K562 (cell line): Measurements from ENCODE around the gene FMO5. TPM values are rescaled to one million over a fixed set of nuclear protein-coding genes. Genes with fewer than 3 reads are reported as not detected.

Experiments used
- ATAC-seq: fragments of 200-7000 bp; cut with Tn5 transposase; 3 replicates; pipeline ENCODE4 v1.9.1; 2020; ENCODE audit warnings: moderate library complexity
- BruUV-seq: library from RNA; stranded (reverse); fragments of 400-500 nt; replicated peaks from 2 replicates; lab custom pipeline; 2021; lab: Mats Ljungman, UMichigan
- CTCF ChIA-PET: fragments of 300-600 bp; formaldehyde crosslinking; extraction: SDS; loops from one replicate; lab custom pipeline; 2021; ENCODE audit warnings: low intra/inter-chr PET ratio; lab: Yijun Ruan, JAX
- POLR2A ChIA-PET: fragments of 300-600, 350-650 bp; sonication (Branson Sonifier 250); formaldehyde crosslinking; extraction: SDS; loops from one replicate; lab custom pipeline; 2021; ENCODE audit warnings: antibody characterized with exemption, inconsistent platforms; lab: Yijun Ruan, JAX
- DNase-seq, 4 experiments: peaks; one replicate each; pipeline versions ENCODE4 v3.0.0 to v3.0.0-alpha.2; 2011 to 2018; ENCODE audit warnings: low spot score in 3 of 4, mixed read lengths in 3 of 4; ENCODE audit errors: extremely low read depth in 1 of 4
- FAIRE-seq: peaks from 2 replicates; lab custom pipeline; 2011; peaks lifted over from hg19 to GRCh38; lab: Jason Lieb, UNC
- H2AFZ ChIP-seq: 2 replicates; pipeline ENCODE4 v1.6.0; 2011; ENCODE audit warnings: low read depth, low read length, control low read depth, inconsistent platforms
- H3K27ac ChIP-seq: fragments of 200-600 bp; 3 replicates; pipeline ENCODE4 v1.8.0; 2011; ENCODE audit warnings: low read depth, mild to moderate bottlenecking, control low read depth, inconsistent platforms, low read length, moderate library complexity, mixed read lengths; ENCODE audit errors: extremely low read depth
- H3K27me3 ChIP-seq, 2 experiments: fragments of 300-600 bp in 1 of 2; 2 replicates in 1 of 2; 3 replicates in 1 of 2; pipeline versions ENCODE4 v1.6.0 to v1.8.0; 2011; ENCODE audit warnings: inconsistent platforms in 2 of 2, low read length in 2 of 2, mild to moderate bottlenecking in 1 of 2, mixed read lengths in 1 of 2, moderate library complexity in 1 of 2; ENCODE audit not compliant: control insufficient read depth in 2 of 2, insufficient read depth in 2 of 2
- H3K36me3 ChIP-seq: fragments of 300-600 bp; 3 replicates; pipeline ENCODE4 v1.8.0; 2011; ENCODE audit warnings: mild to moderate bottlenecking, low read length, inconsistent platforms; ENCODE audit not compliant: control insufficient read depth, insufficient read depth
- H3K4me1 ChIP-seq, 2 experiments: fragments of 200-600 bp in 1 of 2; replicated peaks in 1 of 2; 2 replicates in 1 of 2; 3 replicates in 1 of 2; pipeline versions ENCODE4 v1.5.1 to v1.8.0; 2011; ENCODE audit warnings: inconsistent platforms in 2 of 2, low read length in 2 of 2, mild to moderate bottlenecking in 1 of 2, mixed read lengths in 1 of 2, moderate library complexity in 1 of 2; ENCODE audit not compliant: control insufficient read depth in 2 of 2, insufficient read depth in 2 of 2
- H3K4me2 ChIP-seq: 2 replicates; pipeline ENCODE4 v1.6.1; 2011; ENCODE audit warnings: low read length, control low read depth, inconsistent platforms, mixed read lengths; ENCODE audit not compliant: insufficient read depth
- H3K4me3 ChIP-seq: fragments of 200-600 bp; sonication (generic), shearing (Covaris generic); 2 replicates; pipeline ENCODE4 v1.5.1; 2016; ENCODE audit warnings: control low read depth, inconsistent platforms
- H3K79me2 ChIP-seq: fragments of 200-600 bp; 3 replicates; pipeline ENCODE4 v1.8.0; 2011; ENCODE audit warnings: low read length, inconsistent platforms; ENCODE audit not compliant: control insufficient read depth, insufficient read depth
- H3K9ac ChIP-seq, 2 experiments: 2 replicates each; pipeline versions ENCODE4 v1.6.0 to v1.6.1; 2011; ENCODE audit warnings: low read depth in 2 of 2, low read length in 2 of 2, control low read depth in 1 of 2, inconsistent platforms in 1 of 2, mild to moderate bottlenecking in 1 of 2, mixed read lengths in 1 of 2; ENCODE audit not compliant: insufficient read depth in 1 of 2
- H3K9me1 ChIP-seq: one replicate; pipeline ENCODE4 v1.6.0; 2011; ENCODE audit warnings: inconsistent platforms, mild to moderate bottlenecking, low read length, moderate library complexity; ENCODE audit not compliant: control insufficient read depth, insufficient read depth
- H3K9me3 ChIP-seq: replicated peaks from 2 replicates; pipeline ENCODE4 v1.5.1; 2011; ENCODE audit warnings: low read depth, low read length, inconsistent platforms; ENCODE audit not compliant: control insufficient read depth, insufficient read depth
- H4K20me1 ChIP-seq: replicated peaks from 2 replicates; pipeline ENCODE4 v1.6.1; 2011; ENCODE audit warnings: low read length, inconsistent platforms, mixed read lengths; ENCODE audit not compliant: control insufficient read depth, insufficient read depth
- TFAP4 ChIP-seq: sonication (generic); formaldehyde crosslinking; IDR thresholded peaks from 2 replicates; pipeline ENCODE4 v1.8.0; 2022; ENCODE audit warnings: missing genetic modification reagents, mild to moderate bottlenecking, moderate library complexity, borderline replicate concordance
- ZNF431 ChIP-seq: sonication (generic); formaldehyde crosslinking; IDR thresholded peaks from 2 replicates; pipeline ENCODE4 v1.8.0; 2022; ENCODE audit warnings: mild to moderate bottlenecking, missing genetic modification reagents
- WGBS: fragments of 100-300 bp; shearing (Covaris generic); methylation state at CpG from one replicate; pipeline ENCODE4 v1.1.6; 2016; ENCODE audit warnings: low coverage, mixed read lengths; ENCODE audit not compliant: insufficient coverage; ENCODE audit errors: missing lambda C conversion rate; 5-methylcytosine and 5-hydroxymethylcytosine counted together
- in situ Hi-C: fragments of 300-500 bp; cut with MboI; formaldehyde crosslinking; loops from 4 replicates; pipeline ENCODE4 v1.15.0; 2018; ENCODE audit warnings: inconsistent platforms, mixed read lengths
- intact Hi-C: fragments of 100-400 bp; cut with micrococcal nuclease; formaldehyde crosslinking; loops from 2 replicates; pipeline ENCODE4 v1.14.2; 2022
- polyA plus RNA-seq, 8 experiments: library from polyadenylated mRNA; depleted of rRNA in 4 of 8; stranded (reverse) in 5 of 8; unstranded in 3 of 8; fragments of >200 nt; fragmentation: Nextera tagmentation in 2 of 8; fragmentation: Illumina TruSeq in 1 of 8; extraction: Ambion mirVana in 2 of 8; extraction: Trizol in 1 of 8; gene quantifications; 2 replicates each; pipeline versions ENCODE4 v1.2.1 to v1.2.3, GENCODE V29; 2011 to 2014; ENCODE audit warnings: inconsistent platforms in 1 of 8, missing spikeins in 1 of 8
- total RNA-seq, 7 experiments: library from RNA; depleted of rRNA in 6 of 7; stranded (reverse); fragments of >200 nt in 6 of 7; fragmentation: Illumina TruSeq in 2 of 7; extraction: Trizol in 2 of 7; gene quantifications; 2 replicates each; pipeline versions ENCODE4 v1.2.1 to v1.2.3, GENCODE V29; 2011 to 2021; ENCODE audit warnings: low replicate concordance in 1 of 7
- TF ChIP-seq, protein P1 (sequence below): fragments of 250-450 bp; sonication (Bioruptor Pico); IDR thresholded peaks from 2 replicates; pipeline ENCODE4 v1.4.0; 2020; ENCODE audit warnings: mild to moderate bottlenecking, moderate library complexity
- TF ChIP-seq, protein P2 (sequence below): fragments of 200-800 bp; sonication (Bioruptor generic); IDR thresholded peaks from 2 replicates; pipeline ENCODE4 v1.6.1; 2017; ENCODE audit warnings: missing genetic modification characterization, missing compliant biosample characterization

The FMO5 gene
- total and polyA plus RNA-seq, 9 of the 15 experiments (the other 6 are each of a cell fraction or from before 2014, with no cell fraction given): 0.11 to 0.69 (median 0.19) TPM; not detected in 1

DNA sequence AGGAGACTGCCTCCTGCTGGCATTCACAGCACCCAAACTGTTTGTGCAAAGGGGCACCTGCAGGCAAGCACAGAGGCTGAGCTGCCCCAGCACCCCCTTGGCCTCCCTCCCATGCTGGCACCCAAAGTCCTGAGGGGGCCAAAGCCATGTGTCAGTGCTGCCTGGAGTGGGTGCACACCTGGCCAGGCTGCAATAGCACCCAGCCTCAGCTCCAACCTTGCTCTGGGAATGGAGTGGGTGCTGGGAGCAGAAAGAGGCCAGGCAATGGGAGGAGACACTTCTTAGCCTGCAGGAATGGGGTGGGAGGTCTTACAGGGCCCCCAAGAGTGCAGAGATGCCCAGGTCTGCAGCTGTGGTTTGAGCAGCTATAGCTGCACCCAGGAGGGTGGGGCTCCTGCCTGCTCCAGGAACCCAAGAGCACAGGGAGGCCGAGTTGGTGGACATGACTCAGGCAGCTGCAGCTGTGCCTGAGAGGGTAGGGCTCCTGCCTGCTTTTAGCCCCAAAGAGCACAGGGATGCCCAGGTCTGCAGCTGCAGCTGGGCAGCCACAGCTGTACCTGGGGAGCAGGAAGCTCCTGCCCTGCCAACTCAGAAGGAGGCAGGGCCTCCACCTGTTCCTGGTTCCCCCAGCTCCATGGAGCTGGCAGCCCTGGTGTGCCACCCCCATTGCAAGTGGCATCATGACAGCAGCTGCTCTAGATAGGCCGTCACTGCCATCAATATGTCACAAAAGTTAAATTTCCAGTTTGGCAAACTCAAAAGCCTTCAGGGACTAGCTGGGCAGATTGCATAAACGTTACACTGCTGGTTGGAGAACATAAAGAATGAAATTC, 12.0 kb upstream of the FMO5 start:
- in situ Hi-C loops (no loop called here), intact Hi-C loops (no loop called here)
- TF ChIP-seq ZNF431 (CRISPR knock-in tag) (no peak), TFAP4 (no peak)
- TF ChIP-seq, protein P1, sequence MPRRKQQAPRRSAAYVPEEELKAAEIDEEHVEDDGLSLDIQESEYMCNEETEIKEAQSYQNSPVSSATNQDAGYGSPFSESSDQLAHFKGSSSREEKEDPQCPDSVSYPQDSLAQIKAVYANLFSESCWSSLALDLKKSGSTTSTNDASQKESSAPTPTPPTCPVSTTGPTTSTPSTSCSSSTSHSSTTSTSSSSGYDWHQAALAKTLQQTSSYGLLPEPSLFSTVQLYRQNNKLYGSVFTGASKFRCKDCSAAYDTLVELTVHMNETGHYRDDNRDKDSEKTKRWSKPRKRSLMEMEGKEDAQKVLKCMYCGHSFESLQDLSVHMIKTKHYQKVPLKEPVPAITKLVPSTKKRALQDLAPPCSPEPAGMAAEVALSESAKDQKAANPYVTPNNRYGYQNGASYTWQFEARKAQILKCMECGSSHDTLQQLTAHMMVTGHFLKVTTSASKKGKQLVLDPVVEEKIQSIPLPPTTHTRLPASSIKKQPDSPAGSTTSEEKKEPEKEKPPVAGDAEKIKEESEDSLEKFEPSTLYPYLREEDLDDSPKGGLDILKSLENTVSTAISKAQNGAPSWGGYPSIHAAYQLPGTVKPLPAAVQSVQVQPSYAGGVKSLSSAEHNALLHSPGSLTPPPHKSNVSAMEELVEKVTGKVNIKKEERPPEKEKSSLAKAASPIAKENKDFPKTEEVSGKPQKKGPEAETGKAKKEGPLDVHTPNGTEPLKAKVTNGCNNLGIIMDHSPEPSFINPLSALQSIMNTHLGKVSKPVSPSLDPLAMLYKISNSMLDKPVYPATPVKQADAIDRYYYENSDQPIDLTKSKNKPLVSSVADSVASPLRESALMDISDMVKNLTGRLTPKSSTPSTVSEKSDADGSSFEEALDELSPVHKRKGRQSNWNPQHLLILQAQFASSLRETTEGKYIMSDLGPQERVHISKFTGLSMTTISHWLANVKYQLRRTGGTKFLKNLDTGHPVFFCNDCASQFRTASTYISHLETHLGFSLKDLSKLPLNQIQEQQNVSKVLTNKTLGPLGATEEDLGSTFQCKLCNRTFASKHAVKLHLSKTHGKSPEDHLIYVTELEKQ (CRISPR knock-in tag): no peak
- TF ChIP-seq, protein P2, sequence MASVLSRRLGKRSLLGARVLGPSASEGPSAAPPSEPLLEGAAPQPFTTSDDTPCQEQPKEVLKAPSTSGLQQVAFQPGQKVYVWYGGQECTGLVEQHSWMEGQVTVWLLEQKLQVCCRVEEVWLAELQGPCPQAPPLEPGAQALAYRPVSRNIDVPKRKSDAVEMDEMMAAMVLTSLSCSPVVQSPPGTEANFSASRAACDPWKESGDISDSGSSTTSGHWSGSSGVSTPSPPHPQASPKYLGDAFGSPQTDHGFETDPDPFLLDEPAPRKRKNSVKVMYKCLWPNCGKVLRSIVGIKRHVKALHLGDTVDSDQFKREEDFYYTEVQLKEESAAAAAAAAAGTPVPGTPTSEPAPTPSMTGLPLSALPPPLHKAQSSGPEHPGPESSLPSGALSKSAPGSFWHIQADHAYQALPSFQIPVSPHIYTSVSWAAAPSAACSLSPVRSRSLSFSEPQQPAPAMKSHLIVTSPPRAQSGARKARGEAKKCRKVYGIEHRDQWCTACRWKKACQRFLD (CRISPR knock-in tag): no peak
- ChIA-PET POLR2A (interaction anchor here (1.0 kb wide), 3 partner anchors 9 to 66 kb away, joined by 3 to 4 read pairs (median 4); no protein-coding TSS in a partner anchor), CTCF (no interaction called here)
- Histone ChIP-seq H3K4me3 (no peak overlapping the region), H3K9me3 (peaks cover 10% of the 10 kb centered on the region), H2AFZ (no peak overlapping the region), H4K20me1 (no peaks in the 10 kb centered on the region), H3K4me2 (no peak overlapping the region), H3K27ac (no peak overlapping the region), H3K79me2 (no peaks in the 10 kb centered on the region), H3K27me3 (no peaks in the 10 kb centered on the region), H3K4me1 (peaks cover 0 to under 1% of the 10 kb centered on the region in 2 experiments; a peak in 2 of 5 replicates), H3K9me1 (no peaks in the 10 kb centered on the region), H3K36me3 (no peaks in the 10 kb centered on the region), H3K9ac (no peak overlapping the region)
- ATAC-seq: no peak
- WGBS: 4% methylated on average over 3 of the region's 3 CpGs
- BruUV-seq: no TSS peak
- FAIRE-seq: no peak
- no peak for DNase-seq
